ENCODE data around the gene CRYBB3.

GRCh38 chr22:25156736-25157135 lies 42.9 kb upstream of the CRYBB3 start:
- no peak for TF ChIP-seq POLR2AphosphoS5 (IDR thresholded peaks at IDR 0.05)
- TF ChIP-seq, protein P1, sequence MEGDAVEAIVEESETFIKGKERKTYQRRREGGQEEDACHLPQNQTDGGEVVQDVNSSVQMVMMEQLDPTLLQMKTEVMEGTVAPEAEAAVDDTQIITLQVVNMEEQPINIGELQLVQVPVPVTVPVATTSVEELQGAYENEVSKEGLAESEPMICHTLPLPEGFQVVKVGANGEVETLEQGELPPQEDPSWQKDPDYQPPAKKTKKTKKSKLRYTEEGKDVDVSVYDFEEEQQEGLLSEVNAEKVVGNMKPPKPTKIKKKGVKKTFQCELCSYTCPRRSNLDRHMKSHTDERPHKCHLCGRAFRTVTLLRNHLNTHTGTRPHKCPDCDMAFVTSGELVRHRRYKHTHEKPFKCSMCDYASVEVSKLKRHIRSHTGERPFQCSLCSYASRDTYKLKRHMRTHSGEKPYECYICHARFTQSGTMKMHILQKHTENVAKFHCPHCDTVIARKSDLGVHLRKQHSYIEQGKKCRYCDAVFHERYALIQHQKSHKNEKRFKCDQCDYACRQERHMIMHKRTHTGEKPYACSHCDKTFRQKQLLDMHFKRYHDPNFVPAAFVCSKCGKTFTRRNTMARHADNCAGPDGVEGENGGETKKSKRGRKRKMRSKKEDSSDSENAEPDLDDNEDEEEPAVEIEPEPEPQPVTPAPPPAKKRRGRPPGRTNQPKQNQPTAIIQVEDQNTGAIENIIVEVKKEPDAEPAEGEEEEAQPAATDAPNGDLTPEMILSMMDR (IDR thresholded peaks at IDR 0.05), result no peak

Data from transverse colon (tissue), 4 donors.